HCT116 (cell line): ENCODE data around the gene DCHS1. TPM values are rescaled to one million over a fixed set of nuclear protein-coding genes. Genes with fewer than 3 reads are reported as not detected.

Source experiments
- ATAC-seq: fragments of 200-7000 bp; cut with Tn5 transposase; 2 replicates; pipeline ENCODE4 v1.9.1; 2020; ENCODE audit warnings: mild to moderate bottlenecking, moderate library complexity
- BruUV-seq: library from RNA; stranded (reverse); fragments of 400-500 nt; replicated peaks from 2 replicates; lab custom pipeline; 2021; lab: Mats Ljungman, UMichigan
- CTCF ChIA-PET: fragments of 300-600 bp; sonication (Branson Sonifier 250); formaldehyde crosslinking; loops from one replicate; lab custom pipeline; 2021; ENCODE audit warnings: antibody characterized with exemption; lab: Charles Lee
- POLR2A ChIA-PET: fragments of 300-600, 350-600 bp; sonication (Branson Sonifier 250); formaldehyde crosslinking; loops from one replicate; lab custom pipeline; 2021; ENCODE audit warnings: antibody characterized with exemption; lab: Charles Lee
- RAD21 ChIA-PET, 2 experiments: fragments of 300-600 bp; sonication (Branson Sonifier 250); formaldehyde crosslinking; loops; one replicate each; lab custom pipeline; 2023; ENCODE audit warnings: low total read pairs in 2 of 2; ENCODE audit not compliant: uncharacterized antibody in 2 of 2, unreplicated experiment in 2 of 2, low non-redundant PET in 1 of 2; lab: Charles Lee
- DNase-seq: peaks from one replicate; pipeline ENCODE4 v3.0.0-alpha.2; 2010; ENCODE audit warnings: low read depth, low spot score
- H2AFZ ChIP-seq: fragments of 200-600 bp; shearing (Covaris generic), sonication (generic); 2 replicates; pipeline ENCODE4 v1.6.1; 2017; ENCODE audit warnings: low read depth, mixed run types, mixed read lengths, antibody characterized with exemption, low read length; ENCODE audit not compliant: poor library complexity, severe bottlenecking
- H3K27ac ChIP-seq: 2 replicates; pipeline ENCODE4 v1.5.1; 2012; ENCODE audit warnings: low read depth, low read length
- H3K27me3 ChIP-seq: fragments of 200-600 bp; sonication (generic); 2 replicates; pipeline ENCODE4 v1.6.1; 2016; ENCODE audit warnings: mixed run types, low read length, mixed read lengths; ENCODE audit not compliant: insufficient read depth
- H3K36me3 ChIP-seq, 2 experiments: fragments of 200-500 bp in 1 of 2; fragments of 200-600 bp in 1 of 2; sonication (Bioruptor generic) in 1 of 2; sonication (generic) in 1 of 2; 2 replicates each; pipeline versions ENCODE4 v1.5.1 to v1.6.1; 2014 to 2016; ENCODE audit warnings: low read length in 2 of 2, inconsistent platforms in 1 of 2, mixed read lengths in 1 of 2, mixed run types in 1 of 2; ENCODE audit not compliant: insufficient read depth in 2 of 2, control insufficient read depth in 1 of 2
- H3K4me1 ChIP-seq, 2 experiments: fragments of 200-600 bp in 1 of 2; sonication (generic) in 1 of 2; 2 replicates each; pipeline versions ENCODE4 v1.5.1 to v1.6.1; 2012 to 2017; ENCODE audit warnings: low read length in 2 of 2, inconsistent platforms in 1 of 2, mild to moderate bottlenecking in 1 of 2, mixed read lengths in 1 of 2, mixed run types in 1 of 2, moderate library complexity in 1 of 2; ENCODE audit not compliant: insufficient read depth in 2 of 2, control insufficient read depth in 1 of 2
- H3K4me2 ChIP-seq: fragments of 200-600 bp; sonication (generic); 2 replicates; pipeline ENCODE4 v1.6.1; 2017; ENCODE audit warnings: mixed run types, low read length, mixed read lengths
- H3K4me3 ChIP-seq, 2 experiments: fragments of 200-600 bp in 1 of 2; sonication (generic) in 1 of 2; replicated peaks in 1 of 2; 2 replicates each; pipeline ENCODE4 v1.5.1; 2011 to 2016; ENCODE audit warnings: low read length in 2 of 2, control low read depth in 1 of 2, low read depth in 1 of 2, mild to moderate bottlenecking in 1 of 2, mixed read lengths in 1 of 2, mixed run types in 1 of 2
- H3K79me2 ChIP-seq: fragments of 200-600 bp; sonication (generic); 2 replicates; pipeline ENCODE4 v1.6.1; 2017; ENCODE audit warnings: mild to moderate bottlenecking, mixed run types, low read length, moderate library complexity, mixed read lengths; ENCODE audit not compliant: insufficient read depth
- H3K9ac ChIP-seq: fragments of 200-600 bp; sonication (generic); 2 replicates; pipeline ENCODE4 v1.6.1; 2016; ENCODE audit warnings: low read length, mixed read lengths
- H3K9me2 ChIP-seq: fragments of 200-600 bp; sonication (generic), shearing (Covaris generic); 2 replicates; pipeline ENCODE4 v1.6.1; 2017; ENCODE audit warnings: mixed run types, mild to moderate bottlenecking, moderate library complexity; ENCODE audit not compliant: insufficient read depth
- H3K9me3 ChIP-seq, 2 experiments: fragments of 200-500 bp in 1 of 2; fragments of 200-600 bp in 1 of 2; sonication (Bioruptor generic) in 1 of 2; sonication (generic) in 1 of 2; 2 replicates each; pipeline ENCODE4 v1.6.1; 2014 to 2017; ENCODE audit warnings: low read length in 2 of 2, mixed read lengths in 2 of 2, inconsistent platforms in 1 of 2, low read depth in 1 of 2, mild to moderate bottlenecking in 1 of 2, mixed run types in 1 of 2, moderate library complexity in 1 of 2; ENCODE audit not compliant: control insufficient read depth in 1 of 2, insufficient read depth in 1 of 2
- H4K20me1 ChIP-seq: fragments of 200-600 bp; sonication (generic), shearing (Covaris generic); 2 replicates; pipeline ENCODE4 v1.6.1; 2017; ENCODE audit warnings: mixed run types, mild to moderate bottlenecking, moderate library complexity; ENCODE audit not compliant: insufficient read depth
- EZH2phosphoT487 ChIP-seq: fragments of 200-600 bp; IDR thresholded peaks from 2 replicates; pipeline ENCODE4 v1.6.1; 2018; ENCODE audit warnings: antibody characterized with exemption, borderline replicate concordance
- JUND ChIP-seq: IDR thresholded peaks from 2 replicates; pipeline ENCODE4 v1.6.1; 2012
- RAD21 ChIP-seq: IDR thresholded peaks from 2 replicates; pipeline ENCODE4 v1.6.1; 2012; ENCODE audit warnings: low read depth, mild to moderate bottlenecking
- SIN3A ChIP-seq: IDR thresholded peaks from 2 replicates; pipeline ENCODE4 v1.6.1; 2012; ENCODE audit warnings: low read depth
- YY1 ChIP-seq: IDR thresholded peaks from 2 replicates; pipeline ENCODE4 v1.6.1; 2011; ENCODE audit warnings: low read length, low read depth, moderate library complexity, mild to moderate bottlenecking; ENCODE audit not compliant: insufficient replicate concordance; ENCODE audit errors: extremely low read depth
- ZNF274 ChIP-seq: fragments of 200-500 bp; sonication (Bioruptor generic); IDR thresholded peaks from 2 replicates; pipeline ENCODE4 v1.6.1; 2014; ENCODE audit warnings: mild to moderate bottlenecking, low read depth, low read length, inconsistent platforms
- intact Hi-C: fragments of 100-400 bp; cut with micrococcal nuclease; formaldehyde crosslinking; loops from 2 replicates; pipeline ENCODE4 v1.10.0; 2022
- total RNA-seq: library from RNA; stranded (reverse); gene quantifications from one replicate; pipeline ENCODE4 v1.2.1, GENCODE V29; 2021; ENCODE audit not compliant: unreplicated experiment
- TF ChIP-seq, protein P1 (sequence below), 3 experiments: fragments of 200-600 bp in 1 of 3; sonication (generic) in 1 of 3; IDR thresholded peaks in 2 of 3; conservative IDR thresholded peaks in 1 of 3; 2 replicates each; pipeline ENCODE4 v1.5.1; 2012 to 2017; ENCODE audit warnings: low read depth in 2 of 3, low read length in 2 of 3, antibody characterized with exemption in 1 of 3, borderline replicate concordance in 1 of 3, control low read depth in 1 of 3, mild to moderate bottlenecking in 1 of 3, mixed read lengths in 1 of 3, mixed run types in 1 of 3, moderate library complexity in 1 of 3; ENCODE audit not compliant: insufficient read depth in 1 of 3
- TF ChIP-seq, protein P2 (sequence below): IDR thresholded peaks from 2 replicates; pipeline ENCODE4 v1.6.1; 2012

The DCHS1 gene
- total RNA-seq, 1 experiment from 2014 or later = 0.30 TPM

DNA sequence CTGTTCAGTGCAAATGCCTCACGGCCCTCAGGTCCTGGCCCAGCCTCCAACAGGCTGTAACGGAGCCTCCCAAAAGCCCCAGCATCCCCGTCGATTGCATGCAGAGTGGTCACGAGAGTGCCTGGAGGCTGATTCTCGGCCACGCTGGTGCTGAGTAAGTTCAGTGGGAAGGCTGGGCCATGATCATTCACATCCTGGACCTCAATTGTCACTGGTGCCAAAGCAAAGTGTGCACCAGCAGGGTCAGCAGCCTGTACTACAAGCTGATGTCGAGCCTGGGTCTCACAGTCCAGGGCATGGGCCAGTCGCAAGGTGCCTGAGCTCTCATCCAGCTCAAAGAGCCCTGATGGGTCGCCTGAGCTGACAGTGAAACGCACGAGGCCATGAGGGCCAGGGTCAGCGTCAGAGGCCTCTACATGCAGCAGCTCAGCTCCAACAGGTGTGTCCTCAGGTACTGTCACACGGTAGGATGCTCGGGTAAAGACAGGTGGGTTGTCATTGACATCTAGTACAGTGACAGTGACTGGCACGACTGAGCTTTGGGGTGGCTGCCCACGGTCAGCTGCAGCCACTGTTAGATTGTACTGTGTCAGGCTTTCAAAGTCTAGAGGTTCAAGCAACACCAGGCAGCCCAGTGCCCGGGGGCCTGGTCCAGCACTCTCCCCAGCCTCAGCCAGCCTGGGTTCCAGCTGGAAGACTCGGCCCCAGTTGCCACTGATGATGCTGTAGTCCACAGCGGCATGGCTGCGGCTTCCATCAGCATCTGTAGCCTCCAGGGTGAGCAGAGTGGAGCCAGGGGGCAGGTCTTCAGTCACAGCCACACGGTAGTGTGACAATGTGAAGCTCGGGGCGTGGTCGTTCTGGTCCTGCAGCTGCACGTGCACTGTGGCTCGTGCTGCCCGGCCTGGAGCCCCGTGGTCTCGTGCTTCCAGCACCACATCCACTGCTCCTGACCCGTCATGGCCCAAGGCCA is 31.9 kb downstream of the DCHS1 start:
- Histone ChIP-seq H3K9me2 (no peaks in the 10 kb centered on the region), H3K36me3 (no peaks in the 10 kb centered on the region), H3K79me2 (peaks cover 4% of the 10 kb centered on the region; the same call in 1 of the 2 replicates), H2AFZ (no peak overlapping the region), H4K20me1 (no peaks in the 10 kb centered on the region), H3K4me1 (peaks cover 0 to 8% of the 10 kb centered on the region in 2 experiments; a peak in 1 of 4 replicates), H3K27me3 (no peaks in the 10 kb centered on the region), H3K9me3 (no peaks in the 10 kb centered on the region), H3K9ac (no peak overlapping the region), H3K4me3 (no peak overlapping the region), H3K27ac (no peak overlapping the region), H3K4me2 (no peak overlapping the region)
- no peak for ATAC-seq
- ChIA-PET POLR2A (no interaction called here), CTCF (no interaction called here), RAD21 (no interaction called here)
- intact Hi-C loops = no loop called here
- no peak for DNase-seq
- BruUV-seq = no TSS peak
- no peak for TF ChIP-seq YY1
- TF ChIP-seq RAD21 = no peak
- TF ChIP-seq EZH2phosphoT487 = no peak
- TF ChIP-seq, protein P1, sequence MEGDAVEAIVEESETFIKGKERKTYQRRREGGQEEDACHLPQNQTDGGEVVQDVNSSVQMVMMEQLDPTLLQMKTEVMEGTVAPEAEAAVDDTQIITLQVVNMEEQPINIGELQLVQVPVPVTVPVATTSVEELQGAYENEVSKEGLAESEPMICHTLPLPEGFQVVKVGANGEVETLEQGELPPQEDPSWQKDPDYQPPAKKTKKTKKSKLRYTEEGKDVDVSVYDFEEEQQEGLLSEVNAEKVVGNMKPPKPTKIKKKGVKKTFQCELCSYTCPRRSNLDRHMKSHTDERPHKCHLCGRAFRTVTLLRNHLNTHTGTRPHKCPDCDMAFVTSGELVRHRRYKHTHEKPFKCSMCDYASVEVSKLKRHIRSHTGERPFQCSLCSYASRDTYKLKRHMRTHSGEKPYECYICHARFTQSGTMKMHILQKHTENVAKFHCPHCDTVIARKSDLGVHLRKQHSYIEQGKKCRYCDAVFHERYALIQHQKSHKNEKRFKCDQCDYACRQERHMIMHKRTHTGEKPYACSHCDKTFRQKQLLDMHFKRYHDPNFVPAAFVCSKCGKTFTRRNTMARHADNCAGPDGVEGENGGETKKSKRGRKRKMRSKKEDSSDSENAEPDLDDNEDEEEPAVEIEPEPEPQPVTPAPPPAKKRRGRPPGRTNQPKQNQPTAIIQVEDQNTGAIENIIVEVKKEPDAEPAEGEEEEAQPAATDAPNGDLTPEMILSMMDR (IDR thresholded peaks at IDR 0.05 in 2 of 3, conservative IDR thresholded peaks at IDR 0.05 in 1 of 3; ENCODE audit: borderline replicate concordance in 1 of 3, insufficient read depth in 1 of 3, low read depth in 2 of 3, low read length in 2 of 3) = no peak
- TF ChIP-seq JUND = no peak
- TF ChIP-seq SIN3A = no peak
- TF ChIP-seq, protein P2, sequence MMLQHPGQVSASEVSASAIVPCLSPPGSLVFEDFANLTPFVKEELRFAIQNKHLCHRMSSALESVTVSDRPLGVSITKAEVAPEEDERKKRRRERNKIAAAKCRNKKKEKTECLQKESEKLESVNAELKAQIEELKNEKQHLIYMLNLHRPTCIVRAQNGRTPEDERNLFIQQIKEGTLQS = no peak
- TF ChIP-seq ZNF274 = no peak
